Cortex of kidney (tissue), 1 donor: ENCODE data around the gene HBQ1.
"Not testable (repeated sequence)": the region's sequence is repeated elsewhere in the genome, so short reads cannot be mapped to it uniquely, and the experiment has no call there.

ENCODE experiments used
- DNase-seq: peaks from one replicate; lab custom pipeline; 2025; lab: John Stamatoyannopoulos, UW

Gene HBQ1

DNA sequence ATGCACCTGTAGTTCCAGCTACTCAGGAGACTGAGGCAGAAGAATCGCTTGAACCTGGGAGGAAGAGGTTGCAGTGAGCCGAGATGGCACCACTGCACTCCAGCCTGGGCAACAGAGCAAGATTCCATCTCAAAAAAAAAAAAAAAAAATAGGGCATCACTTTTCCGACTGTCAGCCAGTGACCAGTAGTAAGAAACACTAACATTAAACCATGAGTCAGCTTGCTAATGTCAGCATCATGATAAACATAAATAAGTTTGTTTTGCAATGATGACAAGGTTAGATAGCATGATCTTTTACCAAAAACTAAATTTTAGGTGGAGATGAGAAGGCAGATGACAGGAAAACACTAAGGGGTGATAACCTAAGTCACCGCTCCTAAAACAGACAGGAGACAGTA lies 29.1 kb downstream of the HBQ1 start:
- DNase-seq, result not testable (repeated sequence)

- not testable (repeated sequence) for DNase-seq
These were observed 31.4 kb downstream of the HBQ1 start for GRCh38 chr16:211631-212180.

GRCh38 chr16:212999-213398 lies 32.7 kb downstream of the HBQ1 start:
- no peak for DNase-seq

GRCh38 chr16:220021-220420 lies 39.8 kb downstream of the HBQ1 start:
- no peak for DNase-seq

- DNase-seq, result no peak
These were observed 48.0 kb downstream of the HBQ1 start for GRCh38 chr16:228151-228851.

GRCh38 chr16:228852-229730 lies 48.8 kb downstream of the HBQ1 start, which contains the start of gene LUC7L:
LUC7L (minus strand) TSS chr16:229449; CDS start chr16:229339, 110 bp downstream.
- DNase-seq, result peak; percentile 47

DNA sequence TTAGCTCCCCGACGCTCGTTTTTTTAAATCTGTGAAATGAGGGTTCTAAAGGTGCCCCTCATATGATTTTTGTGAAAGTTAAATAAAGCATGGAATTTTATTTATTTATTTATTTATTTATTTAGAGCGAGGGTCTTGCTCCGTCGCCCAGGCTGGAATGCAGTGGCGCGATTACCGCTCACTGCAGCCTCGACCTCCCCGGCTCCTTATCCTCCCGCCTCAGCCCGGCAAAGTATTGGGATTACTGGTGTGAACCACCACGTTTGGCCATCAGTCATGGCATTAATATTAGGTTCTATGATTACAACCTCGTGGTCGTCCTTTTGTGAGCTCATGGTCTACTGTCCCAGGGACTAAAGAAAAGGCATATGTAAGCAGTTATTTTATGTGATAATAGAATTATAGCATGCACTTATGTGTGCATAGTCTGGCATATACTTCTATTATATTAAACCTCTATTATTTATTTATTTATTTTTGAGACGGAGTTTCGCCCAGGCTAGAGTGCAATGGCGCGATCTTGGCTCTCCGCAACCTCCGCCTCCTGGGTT lies 49.5 kb downstream of the HBQ1 start:
- DNase-seq, result no peak

DNA sequence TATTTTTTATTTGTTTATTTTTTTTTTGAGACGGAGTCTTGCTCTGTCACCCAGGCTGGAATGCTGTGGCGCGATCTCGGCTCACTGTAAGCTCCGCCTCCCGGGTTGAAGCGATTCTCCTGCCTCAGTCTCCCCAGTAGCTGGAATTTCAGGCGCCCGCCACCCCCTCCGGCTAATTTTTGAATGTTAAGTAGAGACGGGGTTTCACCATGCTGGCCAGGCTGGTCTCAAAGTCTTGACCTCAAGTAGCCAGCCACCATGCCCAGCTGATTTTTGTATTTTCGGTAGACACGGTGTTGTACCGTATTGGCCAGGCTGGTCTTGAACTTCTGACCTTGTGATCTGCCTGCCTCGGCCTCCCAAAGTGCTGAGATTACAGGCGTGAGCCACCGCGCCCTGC lies 50.1 kb downstream of the HBQ1 start:
- DNase-seq, result not testable (repeated sequence)
